Measurements from ENCODE around the gene MORN1.
A peak's percentile ranks its signal among the peaks of the same experiment; 100 is the strongest.

MORN1 gene

GRCh38 chr1:2358651-2359640, 32.4 kb downstream of the MORN1 start:
- intact Hi-C loops (cut with DNase I), result no loop called here
- no peak for DNase-seq

DNA sequence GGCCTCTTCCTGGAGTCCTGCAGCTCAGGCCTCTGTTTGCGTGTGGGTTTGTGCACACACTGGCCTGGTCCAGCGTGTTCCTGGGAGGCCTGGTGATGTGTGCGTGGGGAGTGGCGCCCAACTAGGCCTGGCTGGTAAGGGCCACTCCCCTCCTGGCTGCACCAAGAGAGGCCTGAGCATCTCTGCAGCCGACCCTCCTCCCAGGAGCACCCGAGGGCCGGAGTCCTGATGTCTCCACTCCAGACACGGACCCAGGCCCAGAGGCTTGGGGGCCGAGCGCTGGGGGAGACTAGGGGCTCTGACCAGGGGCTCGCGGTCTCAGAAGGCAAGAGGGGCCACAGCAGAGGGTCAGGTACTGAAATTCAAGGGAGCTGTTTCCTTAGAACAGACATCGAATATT, 33.3 kb downstream of the MORN1 start:
- DNase-seq, result no peak
- intact Hi-C loops (cut with DNase I), result no loop called here

DNA sequence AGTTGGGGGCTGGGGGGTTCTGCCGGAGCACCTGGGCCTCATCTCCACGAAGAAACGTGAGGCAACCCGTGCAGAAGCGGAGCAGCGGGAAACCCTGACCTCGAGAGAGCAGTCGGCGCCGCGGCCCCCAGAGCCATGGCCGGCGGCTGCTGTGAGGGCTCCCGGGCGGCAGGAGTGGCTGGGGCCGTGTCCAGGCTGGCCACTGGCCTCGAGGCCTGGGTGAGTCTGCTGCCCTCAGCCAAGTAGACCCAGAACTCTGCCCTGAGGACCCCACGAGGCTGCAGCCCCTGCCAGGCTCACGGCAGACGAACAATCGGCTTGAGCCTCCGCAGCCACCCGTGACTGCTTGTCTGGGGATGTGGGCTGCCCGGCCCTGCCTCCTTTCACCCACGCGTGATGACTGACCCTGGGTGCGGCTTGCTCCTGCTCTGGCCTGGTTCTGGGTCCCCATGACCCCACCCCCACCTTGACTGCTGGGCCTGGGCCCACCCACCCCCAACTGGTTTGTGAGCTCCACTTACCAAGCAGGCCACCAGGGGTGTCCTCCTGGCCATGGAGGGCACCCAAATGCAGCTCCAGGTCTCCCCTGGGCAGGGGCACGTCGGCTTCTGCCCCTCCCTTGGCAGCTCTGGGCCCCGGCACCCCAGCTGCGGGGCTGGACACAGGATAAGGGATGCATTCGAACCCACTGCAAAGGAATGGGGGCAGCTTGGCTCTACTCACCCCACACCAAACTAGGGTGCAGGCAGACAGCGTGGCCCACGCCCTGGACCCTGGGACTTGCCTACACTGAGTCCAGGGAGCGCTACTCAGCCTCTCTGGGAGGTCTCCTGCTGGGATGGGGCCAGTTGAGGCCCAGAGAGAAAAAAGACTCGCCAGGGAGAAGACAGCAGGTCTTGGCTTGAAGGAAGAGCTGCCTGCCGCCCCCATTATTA, 34.2 kb downstream of the MORN1 start:
- DNase-seq, result no peak
- intact Hi-C loops (cut with DNase I), result no loop called here

DNA sequence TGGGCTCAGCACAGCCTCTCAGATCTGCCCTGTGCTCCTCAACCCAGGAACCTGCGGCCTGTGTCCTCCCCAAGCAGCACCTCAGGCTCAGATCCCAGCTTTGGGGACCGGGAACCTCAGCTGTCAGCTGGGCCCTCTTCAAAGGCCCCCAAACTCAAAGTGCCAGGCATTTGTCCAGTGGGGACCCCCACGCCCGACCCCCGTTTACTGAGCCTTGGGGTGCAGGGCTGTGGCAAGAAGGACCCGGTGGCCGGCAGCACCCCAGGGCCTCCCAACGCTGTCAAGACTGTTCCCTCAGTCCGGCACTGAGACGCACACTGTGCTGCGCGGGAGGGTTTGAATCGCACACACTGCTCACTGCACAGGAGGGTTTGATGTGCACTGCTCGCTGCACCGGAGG, 35.0 kb downstream of the MORN1 start:
- no peak for DNase-seq

DNA sequence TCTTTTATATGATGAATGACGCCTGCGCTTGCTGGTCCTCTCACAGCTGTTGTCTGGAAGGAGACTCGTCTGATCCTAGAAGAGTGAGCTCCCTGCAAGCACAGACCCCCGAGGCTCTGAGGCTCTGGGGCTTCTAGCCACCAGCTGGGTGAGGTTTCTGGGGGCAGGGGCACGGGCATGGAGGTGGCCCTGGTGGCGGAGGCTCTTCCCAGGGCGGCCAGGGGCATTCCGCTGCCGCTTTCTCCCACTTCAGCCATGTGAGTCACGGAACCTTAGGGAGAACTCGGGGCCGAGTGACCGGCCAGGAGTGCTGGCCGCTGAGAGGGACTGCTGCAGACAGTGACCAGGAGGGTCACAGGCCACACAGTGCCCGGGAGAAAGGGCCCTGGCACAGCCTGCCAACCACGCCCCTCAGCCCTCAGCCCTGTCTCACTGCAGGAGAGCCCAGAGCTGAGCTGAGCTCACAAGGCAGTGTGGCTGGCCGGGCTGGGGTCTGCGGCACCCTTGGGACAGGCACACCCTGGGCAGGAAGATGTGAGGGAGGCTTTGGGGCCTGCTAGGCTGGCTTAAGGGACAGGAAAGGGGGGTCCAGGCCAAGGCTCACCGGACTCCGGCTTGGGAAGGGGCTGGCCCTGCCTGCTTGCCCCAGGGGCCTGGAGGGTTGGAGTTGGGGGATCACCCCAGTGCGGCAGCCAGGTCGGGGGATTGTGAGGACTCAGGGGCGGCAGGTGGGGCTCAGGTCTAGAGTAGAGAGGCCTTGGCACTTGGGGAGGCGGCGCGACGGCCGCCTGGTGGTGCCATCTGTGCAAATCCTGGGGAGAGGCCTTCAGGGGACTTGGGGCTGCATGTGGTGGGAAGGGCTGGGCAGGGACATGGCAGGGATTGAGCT, 35.7 kb downstream of the MORN1 start:
- intact Hi-C loops (cut with DNase I), result no loop called here
- DNase-seq, result no peak

More for the DNA sequence above, 35.0 kb downstream of the MORN1 start:
- intact Hi-C loops (cut with DNase I), result no loop called here

DNA sequence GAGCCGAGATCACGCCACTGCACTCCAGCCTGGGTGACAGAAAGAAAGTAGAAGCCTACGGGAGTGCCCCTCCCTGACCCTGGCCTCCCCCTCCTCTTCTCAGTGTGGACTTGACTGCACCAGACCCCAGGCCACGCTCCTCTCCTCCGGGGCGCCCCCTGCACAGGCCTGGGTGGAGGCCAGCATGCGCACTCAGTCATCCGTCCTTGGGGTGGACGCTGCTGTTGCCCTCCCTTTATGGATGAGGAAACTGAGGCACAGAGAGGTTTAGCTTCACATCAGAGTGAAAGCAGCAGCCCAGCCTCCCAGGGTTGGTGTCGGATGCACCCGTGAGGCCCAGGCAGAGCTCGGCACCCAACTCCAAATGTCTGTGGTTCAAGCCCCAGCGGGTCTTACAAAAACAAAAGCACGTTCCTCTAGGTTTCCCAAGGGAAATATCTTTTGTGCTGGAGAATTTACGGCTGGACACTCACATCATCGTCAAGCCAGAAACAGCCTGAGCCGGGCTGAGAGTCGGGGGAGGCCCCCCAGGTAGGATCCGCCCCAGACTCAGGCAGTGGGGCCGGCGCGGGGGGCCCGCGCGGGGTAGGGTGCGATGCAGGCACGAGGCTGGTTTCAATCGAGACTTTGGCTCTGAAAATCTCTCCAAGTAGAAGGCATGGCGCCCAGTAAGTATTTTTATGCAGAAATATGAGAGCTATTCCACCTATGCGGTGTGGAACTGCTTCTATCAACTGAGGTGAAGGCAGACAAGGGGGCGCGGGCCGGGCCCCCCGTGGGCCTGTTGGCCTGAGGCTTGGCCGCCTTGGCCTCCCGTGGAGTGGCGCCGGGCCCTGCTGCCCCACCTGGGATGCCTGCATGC, 36.6 kb downstream of the MORN1 start:
- no peak for DNase-seq
- intact Hi-C loops (cut with DNase I), result no loop called here

DNA sequence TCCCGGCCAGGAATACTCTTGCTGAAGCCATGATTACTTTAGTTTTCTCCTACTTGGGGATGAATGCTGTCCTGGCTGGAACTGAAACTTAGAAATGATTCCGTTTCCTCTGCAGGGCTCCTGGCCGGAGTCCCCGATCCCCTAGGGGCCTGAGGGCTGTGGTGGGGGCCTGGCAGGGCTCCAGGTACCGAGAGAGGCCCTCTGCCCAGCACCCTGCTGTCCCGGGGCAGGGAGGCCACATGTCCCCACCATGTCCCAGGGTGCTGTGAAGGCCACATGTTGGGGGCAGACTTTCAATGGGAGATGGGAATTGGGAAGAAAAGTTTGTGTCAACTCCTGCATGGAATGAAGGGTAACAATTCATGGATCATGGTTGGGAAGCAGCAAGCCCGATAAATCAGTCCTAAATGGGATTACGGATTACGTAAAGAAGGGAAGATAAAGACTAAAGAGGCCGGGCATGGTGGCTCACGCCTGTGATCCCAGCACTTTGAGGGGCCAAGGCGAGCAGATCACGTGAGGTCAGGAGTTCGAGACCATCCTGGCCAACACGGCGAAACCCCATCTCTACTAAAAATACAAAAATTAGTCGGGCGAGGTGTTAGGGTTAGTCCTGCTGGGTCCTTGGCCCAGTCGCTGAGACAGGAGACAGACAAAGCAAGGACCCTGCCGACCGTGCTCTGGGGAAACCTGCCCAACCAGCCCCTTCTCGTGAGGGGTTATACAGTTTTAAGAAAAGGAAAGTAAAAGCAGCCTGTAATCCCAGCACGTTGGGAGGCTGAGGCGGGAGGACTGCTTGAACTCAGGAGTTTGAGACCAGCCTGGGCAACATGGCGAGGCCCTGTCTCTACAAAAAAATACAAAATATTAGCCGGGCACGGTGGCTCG, 37.6 kb downstream of the MORN1 start:
- intact Hi-C loops (cut with DNase I), result no loop called here
- DNase-seq, result no peak

DNA sequence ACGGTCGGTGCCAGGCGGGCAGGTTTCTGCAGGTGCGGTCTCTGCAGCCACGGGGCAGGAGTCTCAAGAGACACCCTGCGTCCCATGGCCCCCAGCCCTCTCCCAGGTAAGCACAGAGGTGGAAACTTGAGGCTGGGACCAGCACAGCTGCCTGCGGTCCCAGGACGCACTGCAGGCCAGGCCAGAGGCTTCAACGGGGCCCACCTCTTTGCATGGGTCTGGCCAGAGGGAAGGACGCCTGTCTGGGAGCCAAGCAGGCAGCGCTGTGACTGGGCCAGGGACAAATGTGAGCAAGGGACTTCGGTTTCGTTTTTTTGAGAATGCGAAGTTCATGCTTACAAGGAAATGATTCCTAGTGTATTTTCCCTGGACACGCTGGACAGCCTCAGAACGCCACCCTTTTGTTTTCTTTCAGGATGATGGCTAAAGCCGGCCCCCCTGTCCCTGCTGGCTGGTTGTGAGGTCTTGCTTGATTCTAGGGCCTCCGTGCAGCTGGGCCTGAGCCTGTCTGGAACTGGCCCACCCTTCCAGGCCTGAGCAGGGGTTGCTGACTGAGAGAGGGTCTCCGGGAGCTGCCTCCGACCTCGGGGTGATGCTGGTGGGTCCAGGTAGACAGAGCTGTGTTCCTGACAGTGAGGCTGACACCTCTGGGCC, 38.3 kb downstream of the MORN1 start:
- intact Hi-C loops (cut with DNase I), result no loop called here
- DNase-seq, result no peak

GRCh38 chr1:2352341-2352896, 38.9 kb downstream of the MORN1 start:
- DNase-seq, result no peak
- intact Hi-C loops (cut with DNase I), result no loop called here

DNA sequence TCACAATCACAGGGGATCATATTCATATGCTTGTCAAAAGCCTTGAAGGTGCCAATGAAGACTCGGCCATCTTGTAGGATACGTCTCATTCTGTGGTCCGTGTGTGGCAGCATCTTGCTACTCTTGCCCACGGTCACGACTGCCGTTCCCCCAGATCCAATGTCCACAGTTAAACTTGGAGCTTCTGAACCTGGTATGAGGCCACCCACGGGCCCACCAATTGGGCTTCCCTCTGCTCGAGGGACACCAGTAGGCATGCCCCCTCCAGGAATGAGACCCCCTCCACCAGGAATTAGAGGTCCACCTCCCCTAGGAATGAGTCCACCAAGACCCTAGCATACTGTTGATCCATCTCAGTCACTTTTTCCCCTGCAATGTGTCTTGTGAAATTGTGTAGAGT, 39.6 kb downstream of the MORN1 start:
- no peak for DNase-seq
- intact Hi-C loops (cut with DNase I), result no loop called here

DNA sequence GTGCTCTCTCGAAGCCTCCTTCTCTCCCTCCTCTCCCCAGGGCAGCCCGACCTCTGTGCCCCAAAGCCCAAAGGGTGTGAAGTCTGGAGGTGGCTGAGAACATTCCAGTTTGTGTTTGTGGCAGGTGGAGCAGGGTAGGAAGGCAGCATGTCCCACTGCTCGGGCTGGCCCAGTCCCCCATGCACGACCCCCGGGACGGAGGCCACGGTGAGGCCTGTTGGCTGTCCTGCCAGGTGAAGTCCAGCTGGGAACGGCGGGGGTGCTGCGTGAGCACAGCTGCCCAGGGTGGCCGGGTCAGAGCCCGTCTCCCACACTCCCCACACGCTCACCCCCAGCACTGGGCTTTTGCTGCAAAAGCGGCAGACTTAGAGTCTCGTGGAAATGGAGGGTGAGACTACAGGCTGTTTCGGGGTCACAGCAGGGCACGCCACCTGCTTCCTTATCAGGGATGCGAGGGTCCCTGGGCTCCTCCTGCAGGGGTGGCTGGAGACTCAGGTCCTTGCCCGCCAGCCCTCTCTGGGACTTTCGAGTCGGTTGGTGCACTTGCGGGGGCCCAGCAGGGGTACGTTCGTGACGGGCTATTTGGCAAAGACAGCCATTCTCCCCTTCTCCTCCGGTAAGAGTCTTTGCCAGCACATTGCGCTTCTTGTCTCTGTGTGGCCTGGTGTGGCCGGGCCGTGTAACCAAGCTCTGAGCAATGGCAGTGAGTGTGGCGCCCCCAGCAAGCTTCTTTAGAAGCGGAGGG, 40.3 kb downstream of the MORN1 start:
- no peak for DNase-seq

GRCh38 chr1:2350501-2350900, 40.9 kb downstream of the MORN1 start:
- DNase-seq, result no peak
- intact Hi-C loops (cut with DNase I), result no loop called here

More for the DNA sequence above, 40.3 kb downstream of the MORN1 start:
- intact Hi-C loops (cut with DNase I), result no loop called here

- intact Hi-C loops (cut with DNase I), result no loop called here
- peak in 1 of 42 donors; percentile 14 for DNase-seq
Measured at GRCh38 chr1:2349806-2350205, 41.5 kb downstream of the MORN1 start.

GRCh38 chr1:2348346-2349325, 42.7 kb downstream of the MORN1 start:
- intact Hi-C loops (cut with DNase I), result no loop called here
- no peak for DNase-seq
